GM21390 (cell line): ENCODE measurements around the gene FGD2.
"Not testable (repeated sequence)": the region's sequence is repeated elsewhere in the genome, so short reads cannot be mapped to it uniquely, and the experiment has no call there.

Experiments used
- ATAC-seq: cut with Tn5 transposase; IDR thresholded peaks from one replicate; pipeline ENCODE4 v1.9.1; 2021; ENCODE audit not compliant: unreplicated experiment

Gene FGD2

GRCh38 chr6:37038292-37039198 is 33.1 kb downstream of the FGD2 start:
- no peak for ATAC-seq

DNA sequence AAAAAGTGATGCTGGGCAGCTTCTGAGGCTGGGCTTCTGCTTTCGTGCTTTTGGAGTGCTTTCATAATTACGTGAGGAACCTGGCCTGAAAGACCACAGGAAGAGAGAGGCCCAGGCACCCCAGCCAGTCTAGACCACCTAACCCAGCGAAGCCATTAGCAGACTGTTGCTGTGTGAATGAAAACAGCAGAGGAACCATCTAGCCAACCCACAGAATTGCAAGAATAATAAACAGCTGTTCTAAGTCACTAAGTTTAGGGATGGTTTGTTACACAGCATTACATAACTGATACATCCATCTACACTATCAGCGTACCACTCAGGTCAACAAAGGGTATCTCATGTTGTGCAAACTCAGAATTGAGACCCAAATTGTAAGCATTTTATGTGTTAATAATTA is 34.5 kb downstream of the FGD2 start:
- ATAC-seq = no peak

DNA sequence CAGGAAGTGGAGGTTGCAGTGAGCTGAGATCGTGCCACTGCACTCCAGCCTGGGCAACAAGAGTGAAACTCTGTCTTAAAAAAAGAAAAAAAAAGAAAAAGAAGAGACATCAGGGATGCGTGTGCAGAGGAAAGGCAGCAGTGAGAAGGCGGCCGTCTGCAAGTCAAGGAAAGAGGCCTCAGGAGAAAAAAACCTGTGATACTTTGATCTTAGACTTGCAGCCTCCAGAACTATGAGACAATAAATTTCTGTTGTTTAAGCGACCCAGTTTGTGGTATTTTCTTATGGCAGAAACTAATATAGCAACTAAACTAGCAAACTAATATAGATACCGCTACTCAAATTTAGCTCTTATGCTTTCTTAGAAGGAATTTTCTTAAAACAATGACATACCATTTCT is 36.1 kb downstream of the FGD2 start:
- no peak for ATAC-seq

DNA sequence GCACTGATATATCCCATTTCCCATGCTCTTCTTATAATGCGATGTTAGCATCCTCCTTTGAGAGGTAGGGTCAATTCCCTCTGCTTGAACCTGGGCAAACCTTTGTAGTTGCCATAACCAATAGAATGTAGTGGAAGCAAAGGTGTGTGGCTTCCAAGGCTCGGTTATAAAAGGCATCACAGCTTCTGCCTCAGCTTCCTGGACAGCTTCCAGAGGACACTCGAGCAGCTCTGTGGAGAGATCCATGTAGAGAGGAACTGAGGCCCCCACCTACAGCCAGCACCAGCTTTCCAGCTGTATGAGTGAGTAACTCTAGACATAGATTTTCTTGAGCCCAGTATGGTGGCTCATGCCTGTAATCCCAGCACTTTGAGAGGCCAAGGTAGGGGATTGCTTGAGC is 36.7 kb downstream of the FGD2 start:
- ATAC-seq = no peak

GRCh38 chr6:37043091-37043490 is 37.6 kb downstream of the FGD2 start:
- ATAC-seq = not testable (repeated sequence)

- no peak for ATAC-seq
Observed at GRCh38 chr6:37047346-37047688, 41.9 kb downstream of the FGD2 start.

- ATAC-seq = no peak
Observed at GRCh38 chr6:37047689-37048402, 42.4 kb downstream of the FGD2 start.

GRCh38 chr6:37048403-37048850 is 43.0 kb downstream of the FGD2 start:
- ATAC-seq = no peak

DNA sequence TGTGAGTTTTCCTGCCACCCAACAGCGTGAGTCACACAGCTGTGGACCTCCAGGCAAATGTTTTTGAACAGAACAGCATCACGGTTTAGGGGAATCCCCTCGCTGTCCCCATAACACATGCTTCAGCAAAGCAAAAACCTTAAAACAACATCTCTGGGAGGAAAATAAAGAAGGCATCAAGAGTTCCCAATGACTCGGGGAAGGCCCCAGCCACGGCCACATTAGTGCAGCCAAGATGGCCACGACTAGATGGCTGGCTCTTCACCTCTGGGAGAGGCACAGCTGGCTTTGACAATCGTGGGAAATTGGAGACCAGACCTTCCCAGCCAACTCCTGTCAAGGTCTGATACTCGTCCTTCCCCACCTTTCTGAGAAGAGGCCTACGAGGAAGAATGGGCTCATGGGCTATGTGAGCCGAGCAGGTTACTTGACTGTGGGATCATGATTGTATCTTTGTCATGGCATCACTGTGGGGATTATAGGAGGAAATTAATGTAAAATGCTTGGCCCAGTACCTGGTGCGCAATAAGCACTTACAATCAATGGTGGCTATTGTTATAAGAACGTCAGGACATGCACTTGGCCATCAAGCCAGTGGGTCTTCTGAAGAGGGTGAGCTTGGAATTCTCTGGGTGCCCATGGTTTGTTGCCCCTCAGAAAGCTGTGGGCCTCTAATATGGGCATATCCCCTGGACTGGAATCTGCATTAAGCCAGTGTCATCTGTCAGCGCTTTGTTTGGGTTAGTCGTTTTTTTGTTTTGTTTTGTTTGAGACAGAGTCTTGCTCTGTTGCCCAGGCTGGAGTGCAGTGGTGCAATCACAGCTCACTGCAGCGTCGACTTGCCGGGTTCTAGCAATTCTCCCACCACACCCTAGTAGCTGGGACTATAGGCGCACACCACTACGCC is 43.6 kb downstream of the FGD2 start:
- ATAC-seq = peak; percentile 50

DNA sequence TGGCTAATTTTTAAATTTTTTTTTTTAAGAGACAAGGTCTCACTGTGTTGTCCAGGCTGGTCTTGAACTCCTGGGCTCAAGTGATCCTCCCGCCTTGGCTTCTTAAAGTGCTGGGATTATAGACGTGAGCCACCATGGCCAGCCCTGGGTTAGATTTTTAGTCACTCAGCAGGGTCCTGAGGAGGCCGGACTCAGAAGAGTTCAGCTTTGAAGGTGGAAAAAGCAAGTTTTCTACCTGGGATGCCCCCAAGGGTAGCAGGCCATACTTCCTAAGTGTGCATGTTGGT is 44.2 kb downstream of the FGD2 start:
- ATAC-seq = no peak

DNA sequence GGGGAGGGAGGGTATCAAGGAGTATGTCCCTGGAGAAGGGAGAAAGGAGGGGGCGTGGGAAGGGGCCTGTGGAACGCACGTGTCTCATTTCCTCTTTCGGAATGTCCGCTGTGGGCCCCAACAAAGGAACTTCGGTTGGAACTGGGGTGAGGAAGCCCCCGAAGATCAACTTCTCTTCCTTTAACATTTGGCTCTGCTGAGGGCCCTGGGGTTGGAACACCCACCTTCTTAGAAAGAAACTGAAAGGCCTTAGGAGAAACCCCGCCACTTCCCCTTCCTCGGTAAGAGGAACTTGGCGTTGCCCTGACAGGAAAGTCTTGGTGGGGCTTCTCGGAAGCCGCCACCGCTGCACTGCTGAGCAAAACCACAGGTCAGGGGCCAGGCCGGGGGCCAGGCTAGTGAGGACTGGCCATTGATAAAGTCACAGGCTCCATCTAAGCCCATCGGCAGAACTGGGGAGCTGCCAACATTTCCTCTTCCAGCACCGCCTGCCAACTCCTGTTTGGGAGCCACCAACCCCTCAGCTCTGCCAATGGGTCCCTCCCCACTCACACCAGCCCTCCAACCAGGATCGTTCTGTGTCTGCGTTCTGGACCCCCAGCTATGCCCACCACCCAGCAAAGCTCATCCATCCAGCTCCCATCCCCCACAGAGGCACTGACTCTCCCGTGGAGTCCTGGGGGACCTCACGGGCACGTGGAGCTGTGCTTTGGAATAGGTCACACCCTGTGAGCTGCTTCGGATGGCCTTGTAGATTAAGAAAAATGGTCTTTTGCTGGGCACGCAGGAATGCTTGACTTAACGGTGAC is 44.8 kb downstream of the FGD2 start:
- peak; percentile 47 for ATAC-seq

- no peak for ATAC-seq
Observed at GRCh38 chr6:37050854-37051137, 45.3 kb downstream of the FGD2 start.

DNA sequence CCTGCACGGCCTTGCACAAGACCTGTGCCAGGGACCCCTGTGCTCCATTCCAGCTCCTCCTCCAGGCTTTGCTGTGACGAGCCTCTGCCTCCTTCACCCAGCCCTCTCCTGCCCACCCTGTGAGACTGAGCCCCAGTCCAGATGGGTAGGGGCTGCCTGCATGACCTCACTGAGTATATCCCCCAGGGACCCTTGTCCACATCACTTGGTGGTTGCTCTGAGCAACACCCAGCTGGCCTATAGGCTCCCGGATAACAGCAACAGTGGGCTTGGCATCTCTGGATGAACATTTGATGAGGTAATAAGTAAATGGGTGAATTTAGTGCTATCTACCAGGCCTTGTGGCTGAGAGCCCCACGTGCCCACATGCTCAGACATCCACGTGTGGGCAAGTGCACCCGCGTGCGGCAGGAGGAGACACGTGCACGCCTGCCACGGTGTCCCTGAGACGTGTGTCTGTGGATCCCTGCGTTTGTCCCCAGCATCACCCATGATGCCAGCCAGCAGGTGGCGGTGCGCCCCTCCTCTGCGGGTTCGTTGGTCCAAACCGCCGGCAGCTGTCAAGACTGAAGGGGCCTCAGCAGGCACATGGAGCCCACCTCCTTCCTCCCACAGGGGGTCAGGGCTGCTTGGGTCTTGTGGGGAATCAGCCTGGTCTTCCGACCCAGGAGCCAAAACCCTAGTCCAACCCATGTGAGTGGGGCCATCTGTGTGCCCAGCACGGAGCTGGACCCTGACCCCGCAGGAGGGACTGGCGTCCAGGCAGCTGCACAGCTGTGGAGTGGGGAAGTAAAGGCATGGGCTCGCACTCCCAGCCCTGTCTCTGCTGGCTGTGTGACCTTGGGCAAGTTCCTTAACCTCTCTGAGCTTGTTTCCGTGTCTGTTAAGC is 45.9 kb downstream of the FGD2 start:
- ATAC-seq = no peak

GRCh38 chr6:37052027-37052628 is 46.7 kb downstream of the FGD2 start:
- ATAC-seq = no peak

DNA sequence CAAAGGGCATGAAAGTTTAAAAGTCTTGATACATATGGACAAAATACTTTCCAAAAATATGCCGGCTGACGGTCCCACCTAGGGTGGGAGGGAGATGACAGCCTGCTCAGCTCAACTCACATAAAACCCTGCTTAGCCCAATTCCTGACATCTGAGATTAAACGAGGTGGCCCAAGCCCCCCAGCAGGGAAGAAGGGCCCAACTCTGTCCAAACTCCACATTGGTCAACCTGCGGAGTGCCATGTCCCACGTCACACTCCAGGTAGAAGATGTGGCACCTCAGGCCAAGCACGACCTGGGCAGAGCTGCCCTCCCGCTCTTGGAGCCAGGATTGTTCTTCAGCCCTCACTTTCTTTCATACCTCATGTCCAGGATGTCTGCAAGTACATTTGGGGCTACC is 48.2 kb downstream of the FGD2 start:
- ATAC-seq = no peak

GRCh38 chr6:37054171-37054570 is 48.7 kb downstream of the FGD2 start:
- no peak for ATAC-seq

GRCh38 chr6:37054580-37054979 is 49.1 kb downstream of the FGD2 start:
- ATAC-seq = no peak

DNA sequence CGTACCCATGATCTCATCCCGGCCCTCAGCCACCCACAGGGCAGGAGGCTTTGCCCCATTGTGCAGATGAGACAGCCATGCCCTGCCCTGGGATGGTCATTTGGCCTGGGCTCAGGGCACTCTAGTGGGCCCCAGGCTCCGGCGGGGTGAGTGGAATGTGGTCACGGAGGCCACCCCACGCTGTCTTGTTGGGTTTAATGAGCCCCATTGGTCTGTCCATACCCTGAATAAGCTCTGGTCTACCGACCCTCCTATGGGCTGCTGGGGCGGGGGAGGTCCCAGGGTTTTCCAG is 50.6 kb downstream of the FGD2 start:
- ATAC-seq = no peak

DNA sequence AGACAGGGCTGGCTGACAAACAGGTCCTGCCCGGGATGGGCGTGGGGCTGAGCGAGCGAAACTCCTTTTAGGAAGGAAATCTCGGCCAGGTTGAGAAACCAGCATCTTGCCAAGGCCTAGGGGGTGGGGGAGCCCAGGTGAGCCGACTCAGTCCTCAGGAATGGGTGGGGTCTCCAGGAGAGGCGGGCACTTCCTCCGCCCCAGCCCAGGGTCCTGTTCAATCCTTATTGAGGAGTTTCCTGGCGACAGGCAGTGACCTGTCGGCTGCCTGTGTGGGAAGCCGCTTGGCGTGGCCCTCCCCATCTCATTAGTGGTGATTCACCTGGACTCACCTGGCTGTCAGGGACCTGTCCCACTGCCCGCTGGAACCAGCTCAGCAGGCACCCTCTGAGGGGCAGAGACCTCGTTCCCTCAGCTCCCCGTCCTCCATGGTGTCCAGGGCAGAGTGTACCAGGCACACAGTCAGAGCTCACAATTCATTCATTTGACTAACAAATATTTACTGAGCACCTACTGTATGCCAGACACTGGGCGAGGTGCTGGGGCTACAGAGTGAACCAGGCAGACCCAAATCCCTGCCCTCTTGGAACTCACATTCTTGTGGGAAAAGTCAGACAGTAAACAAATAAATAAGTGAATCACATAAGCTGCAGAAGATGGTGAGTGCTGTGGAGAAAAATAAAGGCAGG is 51.1 kb downstream of the FGD2 start:
- ATAC-seq = no peak
